Measurements from ENCODE around the gene TRAM2. TPM values are rescaled to one million over a fixed set of nuclear protein-coding genes. Genes with fewer than 3 reads are reported as not detected.
A peak's percentile ranks its signal among the peaks of the same experiment; 100 is the strongest.

The TRAM2 gene
- total and polyA plus RNA-seq, 2 of the 4 experiments (the other 2 are of a cell fraction): 77.2 to 95.7 TPM

- in situ Hi-C loops (cut with MboI; ENCODE audit: low sequenced_read_pairs): no loop called here
- Histone ChIP-seq H4K91ac (ENCODE audit: insufficient read depth, low read depth, low read length) (peak overlapping the region; percentile 35; the same call in 1 of the 2 replicates), H3K4me1 (ENCODE audit: control insufficient read depth, insufficient read depth, low read length) (peaks cover 29% of the 10 kb centered on the region), H4K20me1 (ENCODE audit: insufficient read depth, low read length) (no peaks in the 10 kb centered on the region), H2BK5ac (ENCODE audit: low read depth, low read length, poor library complexity, severe bottlenecking) (no peak overlapping the region), H4K8ac (ENCODE audit: low read depth in 2 of 2, low read length in 2 of 2) (peak overlapping the region in 1 of 2 experiments; percentile 17; a peak in 1 of 4 replicates), H2BK20ac (ENCODE audit: low read depth, low read length) (no peak overlapping the region), H3K18ac (ENCODE audit: low read depth, low read length) (no peak overlapping the region), H3K9ac (ENCODE audit: low read depth, low read length) (no peak overlapping the region), H4K5ac (ENCODE audit: low read depth, low read length) (no peak overlapping the region), H3K27ac (ENCODE audit: insufficient read depth, low read length) (no peak overlapping the region), H3K4ac (ENCODE audit: low read depth, low read length) (no peak overlapping the region), H3K79me1 (ENCODE audit: low read depth in 1 of 2, low read length in 2 of 2) (peaks cover 37 to 93% of the 10 kb centered on the region in 2 experiments), H3K9me1 (ENCODE audit: insufficient read depth, low read length) (peaks cover 43% of the 10 kb centered on the region), H2AK9ac (replicated peaks; ENCODE audit: low read depth, low read length, poor library complexity) (no peak overlapping the region), H3K4me2 (ENCODE audit: low read depth, low read length) (no peak overlapping the region), H3K14ac (replicated peaks; ENCODE audit: low read depth, low read length) (no peak overlapping the region), H3K27me3 (ENCODE audit: control insufficient read depth, insufficient read depth, low read length) (no peaks in the 10 kb centered on the region), H3K9me3 (ENCODE audit: control insufficient read depth, insufficient read depth, low read length) (no peaks in the 10 kb centered on the region), H2BK15ac (ENCODE audit: low read depth, low read length) (no peak overlapping the region; the same call in 2 of the 3 replicates), H3K23ac (ENCODE audit: low read depth, low read length) (no peak overlapping the region), H3K36me3 (ENCODE audit: control insufficient read depth, insufficient read depth, low read length) (peaks cover 83% of the 10 kb centered on the region), H2AFZ (replicated peaks; ENCODE audit: low read length, poor library complexity) (no peak overlapping the region), H3K4me3 (ENCODE audit: insufficient read depth, low read depth, low read length) (no peak overlapping the region), H2AK5ac (ENCODE audit: low read depth, low read length) (no peak overlapping the region), H2BK120ac (ENCODE audit: low read depth, low read length) (no peak overlapping the region), H3K56ac (ENCODE audit: extremely low read depth, insufficient read depth, low read length) (no peak overlapping the region)
- CTCF ChIA-PET: no interaction called here
- dilution Hi-C loops (cut with HindIII; ENCODE audit: low sequenced_read_pairs, unreplicated experiment): no loop called here
- TF ChIP-seq RCOR1 (IDR thresholded peaks at IDR 0.05; ENCODE audit: insufficient replicate concordance, low read length): no peak
- TF ChIP-seq CTCF (conservative IDR thresholded peaks at IDR 0.05; ENCODE audit: low read depth, low read length): no peak
- no peak for TF ChIP-seq CEBPB (IDR thresholded peaks at IDR 0.05; ENCODE audit: low read depth, low read length)
- no peak for TF ChIP-seq USF2 (IDR thresholded peaks at IDR 0.05; ENCODE audit: low read depth, low read length)
- TF ChIP-seq CHD1 (IDR thresholded peaks at IDR 0.05; ENCODE audit: low read depth, low read length): no peak
- no peak for TF ChIP-seq MAFK (IDR thresholded peaks at IDR 0.05; ENCODE audit: low read depth, low read length)
- TF ChIP-seq POLR2A (IDR thresholded peaks at IDR 0.05; ENCODE audit: low read depth, low read length): no peak
- TF ChIP-seq FOS (IDR thresholded peaks at IDR 0.05; ENCODE audit: low read depth, low read length): no peak
- TF ChIP-seq MAZ (IDR thresholded peaks at IDR 0.05; ENCODE audit: borderline replicate concordance, low read depth, low read length): no peak
- no peak for TF ChIP-seq ELK1 (IDR thresholded peaks at IDR 0.05; ENCODE audit: borderline replicate concordance, low read depth, low read length)
- no peak for TF ChIP-seq RFX5 (IDR thresholded peaks at IDR 0.05; ENCODE audit: low read depth, low read length)
- TF ChIP-seq NFE2L2 (IDR thresholded peaks at IDR 0.05; ENCODE audit: low read depth, low read length): no peak
- no peak for TF ChIP-seq RAD21 (IDR thresholded peaks at IDR 0.05; ENCODE audit: low read length)
- no peak for TF ChIP-seq MXI1 (IDR thresholded peaks at IDR 0.05; ENCODE audit: borderline replicate concordance, low read depth, low read length)
- no peak for TF ChIP-seq SMC3 (IDR thresholded peaks at IDR 0.05; ENCODE audit: low read depth, low read length)
- TF ChIP-seq BHLHE40 (IDR thresholded peaks at IDR 0.05; ENCODE audit: low read depth, low read length): no peak
- POLR2A ChIA-PET (ENCODE audit: unreplicated experiment): no interaction called here
- 100% methylated on average over 1 of the region's 16 CpGs; no CpG with 5 or more reads in 1 of the 2 experiments for WGBS, 2 experiments (ENCODE audit: extremely low coverage in 2 of 2, insufficient read length in 1 of 2)
- BruUV-seq (replicated peaks): no TSS peak
- no peak for ATAC-seq (ENCODE audit: low read depth)
- no peak for DNase-seq
- intact Hi-C loops (cut with micrococcal nuclease): no loop called here
These were observed 71.0 kb downstream of the TRAM2 start for GRCh38 chr6:52505726-52506409.

Measured in IMR-90 (cell line).